Adrenal gland (tissue), 12 donors: Measurements from ENCODE around the gene NAMPT. TPM values are rescaled to one million over a fixed set of nuclear protein-coding genes. Genes with fewer than 3 reads are reported as not detected.
A peak's percentile ranks its signal among the peaks of the same experiment; 100 is the strongest.

ENCODE experiments used
- DNase-seq, 7 donors: peaks; one replicate each; pipeline ENCODE4 v3.0.0-alpha.2; 2019 to 2020
- H3K27ac ChIP-seq, 5 donors: fragments of 200-600 bp; sonication (generic) in 4 of 5; 1 replicate in 3 of 5; 2 replicates in 2 of 5; pipeline versions ENCODE4 v1.5.1 to v1.8.0; 2016 to 2020; ENCODE audit warnings: mild to moderate bottlenecking in 1 of 5
- H3K27me3 ChIP-seq: fragments of 200-600 bp; 2 replicates; pipeline ENCODE4 v1.8.0; 2021
- H3K36me3 ChIP-seq, 2 donors: fragments of 200-600 bp; replicated peaks in 1 of 2; 1 replicate in 1 of 2; 2 replicates in 1 of 2; pipeline versions ENCODE4 v1.5.1 to v1.8.0; 2018 to 2022
- H3K4me1 ChIP-seq, 2 donors: fragments of 200-600 bp; replicated peaks in 1 of 2; 1 replicate in 1 of 2; 2 replicates in 1 of 2; pipeline versions ENCODE4 v1.5.1 to v1.8.0; 2018 to 2021
- H3K4me3 ChIP-seq, 4 donors: fragments of 200-600 bp; sonication (generic) in 3 of 4; one replicate each; pipeline ENCODE4 v1.5.1; 2016 to 2018
- H3K9me3 ChIP-seq, 3 donors: fragments of 200-600 bp; sonication (generic) in 1 of 3; replicated peaks in 1 of 3; 1 replicate in 2 of 3; 2 replicates in 1 of 3; pipeline versions ENCODE4 v1.5.1 to v1.8.0; 2016 to 2021
- POLR2A ChIP-seq, 2 donors: fragments of 450-650 bp; IDR thresholded peaks; one replicate each; pipeline ENCODE4 v1.6.1; 2017; ENCODE audit warnings: antibody characterized with exemption in 2 of 2, mild to moderate bottlenecking in 2 of 2, moderate library complexity in 1 of 2
- WGBS, 4 donors: extraction: QIAGEN DNeasy Blood & Tissue Kit in 2 of 4; methylation state at CpG; one replicate each; pipeline versions ENCODE4 v1.1.5 to v1.1.7; 2013 to 2017; 5-methylcytosine and 5-hydroxymethylcytosine counted together
- intact Hi-C, 2 donors: fragments of 100-400 bp; cut with DNase I; formaldehyde crosslinking; loops; one replicate each; pipeline versions ENCODE4 v1.14.1 to v1.15.0; 2022 to 2023
- polyA plus RNA-seq, 3 donors: library from polyadenylated mRNA; stranded (reverse); fragments of 200-250 nt in 2 of 3; fragments of 350-450 nt in 1 of 3; fragmentation: Illumina TruSeq in 1 of 3; extraction: RNeasy Lipid Tissue Mini Kit (QIAGEN cat#74804) in 1 of 3; gene quantifications; one replicate each; pipeline ENCODE4 v1.2.3, GENCODE V29; 2013 to 2014
- total RNA-seq, 9 donors: library from RNA; depleted of rRNA in 4 of 9; stranded (reverse); fragments of >200 nt in 4 of 9; fragments of 120-200 nt in 1 of 9; fragmentation: NEBNext Ultra II Directional in 1 of 9; extraction: Animal tissue kit (Norgen Biotek cat#: 25700) in 1 of 9; gene quantifications; one replicate each; pipeline versions ENCODE4 v1.1.0 to v1.2.4, GENCODE V29; 2013 to 2023
- TF ChIP-seq, protein P1 (sequence below), 6 experiments: fragments of 450-650 bp in 4 of 6; fragments of 200-600 bp in 2 of 6; sonication (generic) in 1 of 6; IDR thresholded peaks; 1 replicate in 5 of 6; 2 replicates in 1 of 6; pipeline versions ENCODE4 v1.5.1 to v1.8.0; 2016 to 2021; ENCODE audit warnings: antibody characterized with exemption in 6 of 6, mild to moderate bottlenecking in 2 of 6, moderate library complexity in 1 of 6
- donor health status: healthy with polysubstance abuse.
- donor health status: Bipolar disorder and iron deficiency.
- donor health status: DM: yes; HTN: yes; CAD: no.
- donor health status: DM: no; HTN: no; CAD: no.
- donor health status: DM: no; HTN: no; CAD: no.
- donor health status: DM: yes; HTN: yes; CAD: no.

The NAMPT gene
- total and polyA plus RNA-seq, 12 donors, result 21.7 to 482 (median 137) TPM

DNA sequence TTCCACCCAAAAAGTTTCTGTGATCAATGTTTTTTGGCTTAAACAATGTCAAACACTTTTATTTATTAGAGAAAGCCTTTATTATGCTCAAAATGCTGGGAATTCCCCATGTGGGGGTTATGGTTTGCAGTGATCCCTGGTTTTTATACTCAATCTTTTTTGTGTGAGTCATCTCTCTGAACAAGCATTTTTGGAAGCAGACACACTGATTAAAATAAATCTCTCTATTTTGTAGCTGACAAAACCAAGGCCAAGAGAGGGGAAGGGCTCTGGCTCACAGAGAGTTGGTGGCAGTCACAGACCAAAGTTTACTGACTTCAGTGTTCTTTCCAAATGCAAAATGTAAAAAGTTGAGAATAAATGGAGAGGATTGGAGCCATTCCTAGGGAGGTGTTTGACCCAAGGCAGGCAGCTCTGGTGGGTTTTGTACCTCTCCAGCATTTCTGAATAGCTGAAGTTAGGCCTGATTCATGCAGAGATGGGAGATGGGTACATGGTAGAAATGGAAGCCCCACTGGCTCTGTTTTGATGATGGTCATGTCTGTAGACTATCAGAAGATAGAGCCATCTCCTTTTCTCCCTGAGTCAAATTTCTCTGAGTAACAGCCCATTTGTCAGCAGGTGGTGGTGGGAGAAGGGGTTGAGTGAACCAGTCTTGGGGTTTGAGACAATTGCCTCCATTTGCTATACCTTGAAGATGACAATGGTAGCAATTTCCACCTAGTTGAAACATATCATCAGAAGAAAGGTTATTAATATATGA is 45.4 kb upstream of the NAMPT start:
- Histone ChIP-seq H3K27me3 (no peaks in the 10 kb centered on the region), H3K4me3 (no peak overlapping the region), H3K36me3 (no peaks in the 10 kb centered on the region), H3K27ac (peak overlapping the region in 3 of 5 donors; percentile 1 to 54 (median 24)), H3K9me3 (no peaks in the 10 kb centered on the region), H3K4me1 (peaks cover 12 to 13% of the 10 kb centered on the region in 2 donors)
- no peak for TF ChIP-seq POLR2A (IDR thresholded peaks at IDR 0.05)
- TF ChIP-seq, protein P1, sequence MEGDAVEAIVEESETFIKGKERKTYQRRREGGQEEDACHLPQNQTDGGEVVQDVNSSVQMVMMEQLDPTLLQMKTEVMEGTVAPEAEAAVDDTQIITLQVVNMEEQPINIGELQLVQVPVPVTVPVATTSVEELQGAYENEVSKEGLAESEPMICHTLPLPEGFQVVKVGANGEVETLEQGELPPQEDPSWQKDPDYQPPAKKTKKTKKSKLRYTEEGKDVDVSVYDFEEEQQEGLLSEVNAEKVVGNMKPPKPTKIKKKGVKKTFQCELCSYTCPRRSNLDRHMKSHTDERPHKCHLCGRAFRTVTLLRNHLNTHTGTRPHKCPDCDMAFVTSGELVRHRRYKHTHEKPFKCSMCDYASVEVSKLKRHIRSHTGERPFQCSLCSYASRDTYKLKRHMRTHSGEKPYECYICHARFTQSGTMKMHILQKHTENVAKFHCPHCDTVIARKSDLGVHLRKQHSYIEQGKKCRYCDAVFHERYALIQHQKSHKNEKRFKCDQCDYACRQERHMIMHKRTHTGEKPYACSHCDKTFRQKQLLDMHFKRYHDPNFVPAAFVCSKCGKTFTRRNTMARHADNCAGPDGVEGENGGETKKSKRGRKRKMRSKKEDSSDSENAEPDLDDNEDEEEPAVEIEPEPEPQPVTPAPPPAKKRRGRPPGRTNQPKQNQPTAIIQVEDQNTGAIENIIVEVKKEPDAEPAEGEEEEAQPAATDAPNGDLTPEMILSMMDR (IDR thresholded peaks at IDR 0.05), result no peak
- peak; percentile 30 to 75 (median 56) for DNase-seq
- intact Hi-C loops, result no loop called here

DNA sequence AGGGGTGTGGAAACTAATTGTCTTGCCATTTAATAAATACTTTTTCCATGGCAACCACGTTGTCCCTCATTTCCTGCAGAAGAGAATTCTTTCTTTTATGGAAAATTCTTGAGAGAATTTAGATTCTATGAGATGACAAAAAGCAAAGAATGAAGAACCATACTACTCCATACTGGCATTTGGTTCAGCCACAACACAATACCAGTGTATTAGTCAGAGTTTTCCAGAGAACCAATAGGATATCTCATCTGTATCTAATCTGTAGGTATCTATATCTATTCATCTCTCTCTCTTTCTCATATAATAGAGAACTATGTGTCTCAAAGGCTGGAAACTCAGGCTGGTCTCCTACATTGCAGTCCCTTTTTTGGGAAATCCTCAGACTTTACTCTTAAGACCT is 44.6 kb upstream of the NAMPT start:
- TF ChIP-seq POLR2A (IDR thresholded peaks at IDR 0.05), result no peak
- TF ChIP-seq, protein P1 (IDR thresholded peaks at IDR 0.05), result no peak
- H3K36me3 ChIP-seq, result no peaks in the 10 kb centered on the region
- no peak for DNase-seq
- H3K4me3 ChIP-seq, result no peak overlapping the region
- intact Hi-C loops, result no loop called here
- no peak overlapping the region for H3K27ac ChIP-seq
- 0 to 53% (median 13%) methylated on average over 1 of the region's 1 CpG for WGBS, 4 donors
- H3K27me3 ChIP-seq, result no peaks in the 10 kb centered on the region
- peaks cover 12 to 13% of the 10 kb centered on the region in 2 donors for H3K4me1 ChIP-seq
- no peaks in the 10 kb centered on the region for H3K9me3 ChIP-seq

DNA sequence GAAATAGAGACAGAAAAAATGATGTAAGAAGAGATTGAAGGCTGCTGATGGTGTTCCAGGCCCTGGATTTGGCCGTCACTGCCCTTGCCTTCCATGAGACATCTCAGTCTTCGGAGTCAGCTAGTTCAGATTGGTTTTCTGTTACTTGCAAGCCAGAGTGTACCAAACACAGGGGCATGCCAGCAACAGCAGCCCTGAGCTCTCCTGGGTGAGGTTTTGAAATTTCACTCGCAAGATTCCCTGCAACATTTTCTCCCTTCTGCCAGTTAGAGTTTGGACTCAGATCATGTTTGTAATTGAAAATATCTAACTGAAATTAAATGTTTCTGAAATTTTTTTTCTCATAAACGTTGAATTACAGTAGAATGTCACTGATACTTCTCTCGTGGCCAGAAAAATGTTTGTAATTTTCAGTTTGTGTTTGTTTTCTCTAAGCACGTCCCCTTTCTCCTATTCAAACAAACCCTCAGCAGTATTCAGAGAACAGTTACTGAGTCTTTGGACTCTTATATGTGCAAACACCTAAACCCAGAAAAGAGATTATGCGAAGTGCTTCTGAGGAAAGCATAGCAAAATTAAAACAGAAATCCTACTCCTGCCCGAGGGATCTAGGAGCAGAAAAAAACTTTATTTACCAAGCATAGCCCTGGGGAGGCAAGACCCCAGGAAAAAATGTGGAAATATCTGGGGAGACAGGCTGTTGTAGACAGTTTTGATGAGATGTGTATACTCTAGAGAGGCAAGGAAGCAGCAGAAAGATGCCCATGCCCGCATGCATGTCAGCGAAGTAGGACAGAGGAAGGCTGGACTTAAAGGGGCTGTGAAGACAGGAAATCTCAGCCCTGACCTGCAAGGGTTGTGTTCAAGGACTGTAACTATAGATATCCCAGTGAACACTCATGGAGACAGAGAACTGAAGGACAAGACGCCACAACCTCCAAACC is 43.0 kb upstream of the NAMPT start:
- peaks cover 12 to 13% of the 10 kb centered on the region in 2 donors for H3K4me1 ChIP-seq
- no peak overlapping the region for H3K4me3 ChIP-seq
- no peaks in the 10 kb centered on the region for H3K36me3 ChIP-seq
- intact Hi-C loops, result no loop called here
- no peaks in the 10 kb centered on the region for H3K27me3 ChIP-seq
- DNase-seq, result no peak
- no peak overlapping the region for H3K27ac ChIP-seq
- TF ChIP-seq POLR2A (IDR thresholded peaks at IDR 0.05), result no peak
- TF ChIP-seq, protein P1 (IDR thresholded peaks at IDR 0.05), result no peak
- no peaks in the 10 kb centered on the region for H3K9me3 ChIP-seq
- WGBS, 4 donors, result 87 to 93% (median 91%) methylated on average over 11 of the region's 11 CpGs
